GM18909 (cell line): Measurements from ENCODE around the gene FFAR1.

Source experiments
- ATAC-seq: cut with Tn5 transposase; IDR thresholded peaks from one replicate; pipeline ENCODE4 v1.9.1; 2021; ENCODE audit warnings: mild to moderate bottlenecking; ENCODE audit not compliant: unreplicated experiment, poor library complexity

Gene FFAR1

DNA sequence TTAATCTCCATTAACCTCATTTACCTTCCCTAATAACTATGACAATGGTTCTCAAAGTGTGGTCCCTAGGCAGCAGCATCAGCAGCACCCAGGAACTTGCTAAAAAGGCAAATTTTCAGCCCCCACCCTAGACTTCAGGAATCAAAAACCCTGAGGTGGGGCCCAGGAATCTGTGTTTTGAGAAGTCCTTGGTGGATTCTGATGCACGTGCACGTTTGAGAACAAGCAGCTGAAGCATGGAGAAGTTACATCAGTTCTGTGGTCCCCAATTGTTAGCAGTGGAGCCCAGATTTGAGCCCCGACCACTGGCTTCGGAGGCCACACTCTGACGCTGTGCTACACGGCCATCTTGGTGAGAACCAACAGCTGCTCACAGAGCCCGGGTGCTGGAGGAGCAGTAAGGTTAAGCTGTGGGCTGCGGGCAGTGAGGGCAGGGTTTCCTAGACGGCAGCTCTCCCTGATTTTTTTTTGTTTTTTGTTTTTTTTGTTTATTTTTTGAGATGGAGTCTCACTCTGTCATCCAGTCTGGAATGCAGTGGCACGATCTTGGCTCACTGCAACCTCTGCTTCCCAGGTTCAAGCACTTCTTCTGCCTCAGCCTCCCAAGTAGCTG lies 32.7 kb upstream of the FFAR1 start:
- ATAC-seq = no peak

DNA sequence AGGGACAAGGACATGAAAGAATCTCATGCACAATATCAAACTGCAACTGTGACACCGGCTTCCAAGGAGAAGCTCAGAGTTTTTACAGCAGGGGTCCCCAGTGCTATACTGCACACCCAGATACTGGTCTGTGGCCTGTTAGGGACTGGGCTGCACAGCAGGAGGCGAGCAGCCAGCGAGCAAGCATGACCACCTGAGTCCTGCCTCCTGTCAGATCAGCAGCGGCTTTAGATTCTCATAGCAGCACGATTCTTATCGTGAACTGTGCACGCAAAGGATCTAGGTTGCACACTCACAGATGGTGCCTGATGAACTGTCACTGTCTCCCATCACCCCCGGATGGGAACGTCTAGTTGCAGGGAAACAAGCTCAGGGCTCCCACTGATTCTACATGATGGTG lies 31.8 kb upstream of the FFAR1 start:
- no peak for ATAC-seq

DNA sequence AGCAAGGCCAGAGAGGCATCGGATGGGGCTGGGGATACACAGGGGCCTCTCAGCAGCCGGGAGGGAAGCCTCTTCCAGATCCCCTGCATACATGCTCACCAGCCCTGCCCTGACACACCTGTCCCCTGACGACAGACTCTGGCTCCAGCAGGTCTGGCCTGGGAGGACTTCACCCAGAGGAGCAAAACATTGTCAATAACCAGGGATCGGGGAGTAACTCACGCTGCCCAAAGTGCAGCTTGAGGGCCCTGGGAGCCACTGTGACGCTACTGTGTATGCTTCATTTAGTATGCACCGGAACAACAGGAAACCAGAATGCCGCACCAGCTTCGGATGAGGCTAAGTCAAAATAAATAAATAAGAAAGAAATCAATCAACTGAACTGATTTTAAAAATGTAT lies 31.1 kb upstream of the FFAR1 start:
- ATAC-seq = no peak

DNA sequence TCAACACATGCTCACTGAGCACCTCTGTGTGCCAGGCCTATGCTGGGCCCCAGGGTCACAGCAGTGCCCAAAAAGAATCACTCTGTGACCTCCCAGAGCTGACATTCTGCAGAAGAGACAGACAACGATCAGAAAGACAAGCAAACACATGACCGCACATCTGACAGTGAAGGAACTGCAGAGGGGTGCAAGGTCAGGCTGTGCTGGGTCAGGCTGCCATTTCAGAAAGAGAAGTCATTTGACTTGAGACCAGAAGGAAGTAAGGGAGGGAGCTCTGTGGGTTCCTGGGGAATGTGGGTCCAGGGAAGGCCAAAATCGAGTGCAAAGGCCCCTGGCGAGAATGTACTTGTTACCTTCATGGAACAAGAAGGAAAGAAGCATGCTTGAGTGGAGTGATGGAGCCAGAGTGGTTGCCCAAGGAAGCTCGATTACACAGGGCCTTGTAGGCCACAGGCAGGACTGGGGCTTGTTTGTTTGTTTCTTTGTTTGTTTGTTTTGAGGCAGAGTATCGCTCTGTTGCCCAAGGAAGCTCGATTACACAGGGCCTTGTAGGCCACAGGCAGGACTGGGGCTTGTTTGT lies 30.1 kb upstream of the FFAR1 start:
- no peak for ATAC-seq

DNA sequence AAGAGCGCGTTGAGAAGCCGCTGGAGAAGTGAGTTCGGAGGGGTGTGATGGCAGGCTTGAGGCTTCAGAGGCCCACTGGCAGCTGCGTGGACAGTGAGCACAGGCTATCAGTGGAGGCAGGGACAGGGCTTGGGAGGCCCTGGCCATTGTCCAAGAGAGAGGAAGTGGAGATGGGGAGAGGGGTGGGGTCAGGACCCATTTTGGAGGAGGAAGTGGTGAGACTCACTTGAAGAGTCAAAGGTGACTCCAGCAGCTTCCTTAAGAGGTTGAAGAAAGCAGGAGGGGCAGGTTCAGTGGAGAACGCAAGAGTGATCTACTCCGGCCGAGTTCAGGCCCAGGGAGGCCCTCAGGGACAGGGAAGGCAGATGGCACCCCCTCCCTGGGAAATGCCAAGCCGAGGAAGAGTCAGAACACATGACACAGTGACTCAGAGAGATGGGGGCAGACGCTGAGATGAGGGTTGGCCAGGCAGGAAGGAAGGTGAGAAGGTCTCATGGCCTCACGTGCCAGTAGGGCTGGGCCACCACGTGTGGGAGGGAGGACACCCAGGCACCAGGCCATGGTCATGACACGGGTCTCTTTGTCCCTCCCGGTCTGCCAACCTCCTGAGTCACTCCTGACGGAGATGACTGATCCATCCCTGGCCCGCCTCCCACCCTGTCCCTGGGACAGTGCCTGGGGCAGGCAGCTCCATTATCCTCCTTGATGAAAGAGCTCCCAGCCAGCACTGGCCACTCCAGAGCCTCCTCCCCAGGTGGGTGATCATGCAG lies 28.8 kb upstream of the FFAR1 start:
- no peak for ATAC-seq

DNA sequence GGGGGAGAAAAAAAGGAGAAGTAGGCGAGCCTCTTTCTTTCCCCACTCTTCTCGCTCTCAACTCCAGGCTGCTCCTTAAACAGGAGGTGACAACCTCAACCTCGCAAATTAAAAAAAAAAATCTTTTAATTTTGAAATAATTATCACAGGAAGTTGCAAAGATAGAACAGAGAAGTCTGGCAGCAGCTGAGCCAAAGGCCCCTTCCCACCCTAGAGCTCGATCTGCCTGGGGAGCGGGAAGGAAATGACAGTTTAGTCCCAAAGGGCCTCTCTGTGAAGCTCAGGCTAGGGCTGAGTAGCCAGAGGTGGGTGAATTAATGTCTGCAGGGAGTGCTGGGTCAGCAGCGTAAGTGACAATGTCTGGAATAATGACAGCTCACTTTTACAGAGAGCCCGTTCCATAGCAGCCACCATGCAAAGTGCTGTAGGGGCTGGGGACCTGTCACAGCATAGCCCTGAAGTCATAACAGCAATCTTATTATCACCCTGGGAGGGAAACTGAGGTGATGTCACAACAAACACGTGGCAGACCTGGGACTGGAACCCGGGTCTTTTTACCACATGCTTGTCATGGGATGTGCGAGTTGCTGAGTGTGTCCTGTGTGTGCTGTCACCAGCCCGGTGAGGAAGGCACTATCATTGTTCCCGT lies 27.5 kb upstream of the FFAR1 start:
- no peak for ATAC-seq

DNA sequence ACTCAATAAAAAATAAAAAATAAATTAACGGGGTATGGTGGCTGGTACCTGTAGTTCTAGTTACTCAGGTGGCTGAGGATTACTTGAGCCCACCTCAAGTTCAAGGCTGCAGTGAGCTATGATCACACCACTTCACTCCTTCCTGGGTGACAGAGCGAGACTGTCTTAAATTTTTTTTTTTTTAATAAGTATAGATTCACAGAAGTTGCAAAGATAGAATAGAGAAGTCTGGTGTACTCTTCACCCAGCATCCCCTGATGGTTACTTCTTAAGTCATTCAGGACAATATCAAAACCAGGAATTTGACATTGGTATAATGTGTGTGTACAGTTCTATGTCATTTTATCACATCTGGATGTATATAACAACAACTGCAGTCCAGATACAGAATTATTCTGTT lies 26.4 kb upstream of the FFAR1 start:
- ATAC-seq = no peak

DNA sequence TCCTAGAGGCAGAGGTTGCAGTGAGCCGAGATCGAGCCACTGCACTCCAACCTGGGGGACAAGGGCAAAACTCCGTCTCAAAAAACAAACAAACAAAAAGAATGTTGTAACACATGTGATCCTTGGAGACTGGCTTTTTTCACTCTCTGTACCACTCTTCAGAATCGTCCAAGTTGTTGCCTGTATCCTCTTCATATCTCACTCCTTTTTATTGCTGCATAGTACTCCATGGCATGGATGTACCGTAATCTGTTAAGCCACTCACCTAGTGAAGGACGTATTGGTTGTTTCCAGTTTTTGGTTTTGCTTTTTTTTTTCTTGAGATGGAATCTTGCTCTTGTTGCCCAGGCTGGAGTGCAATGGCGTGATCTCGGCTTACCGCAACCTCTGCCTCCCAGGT lies 25.7 kb upstream of the FFAR1 start:
- ATAC-seq = no peak

DNA sequence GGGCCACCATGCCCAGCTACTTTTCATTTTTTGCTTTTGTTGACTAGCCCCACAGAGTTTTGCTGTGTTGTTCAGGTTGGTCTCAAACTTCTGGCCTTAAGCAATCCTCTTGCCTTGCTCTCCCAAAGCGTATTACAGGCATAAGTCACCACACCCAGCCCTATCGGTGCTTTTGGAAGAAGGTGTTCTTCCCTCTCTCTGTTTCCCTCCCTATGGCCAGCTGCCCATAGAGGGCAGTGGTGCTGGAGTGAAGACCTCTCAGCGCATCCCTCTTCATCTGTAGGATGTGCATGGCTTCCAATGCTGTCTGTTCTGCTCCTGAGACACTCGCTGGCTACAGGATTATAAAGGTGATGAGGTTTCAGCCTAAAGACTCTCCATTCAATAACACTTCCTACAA lies 20.1 kb upstream of the FFAR1 start:
- no peak for ATAC-seq

DNA sequence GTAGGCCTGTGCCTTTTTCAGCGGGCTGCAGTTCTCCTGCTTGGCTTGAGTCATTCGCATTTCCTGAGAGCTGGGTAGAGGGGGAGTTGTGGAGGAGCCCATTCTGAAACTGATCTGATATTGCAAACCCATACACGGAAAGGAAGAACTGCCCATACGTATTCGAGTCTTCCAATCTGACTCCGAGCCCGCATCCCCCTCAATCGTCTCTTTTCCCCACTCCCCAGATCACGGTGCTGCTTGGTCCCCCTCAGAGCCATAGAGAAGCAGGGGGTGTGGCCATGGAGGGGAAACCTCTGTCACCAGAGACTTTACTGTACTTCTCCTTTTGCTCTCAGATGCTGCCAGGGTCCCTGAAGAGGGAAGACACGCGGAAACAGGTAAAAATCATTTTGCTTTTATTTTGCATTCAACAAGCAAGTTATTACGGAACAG lies 18.8 kb upstream of the FFAR1 start, which contains the start of gene CD22:
TSS of gene CD22 (plus strand) at position 337 of the 435 bp plus-strand sequence. CDS start 2,854 bp downstream, outside the sequence.
- no peak for ATAC-seq

DNA sequence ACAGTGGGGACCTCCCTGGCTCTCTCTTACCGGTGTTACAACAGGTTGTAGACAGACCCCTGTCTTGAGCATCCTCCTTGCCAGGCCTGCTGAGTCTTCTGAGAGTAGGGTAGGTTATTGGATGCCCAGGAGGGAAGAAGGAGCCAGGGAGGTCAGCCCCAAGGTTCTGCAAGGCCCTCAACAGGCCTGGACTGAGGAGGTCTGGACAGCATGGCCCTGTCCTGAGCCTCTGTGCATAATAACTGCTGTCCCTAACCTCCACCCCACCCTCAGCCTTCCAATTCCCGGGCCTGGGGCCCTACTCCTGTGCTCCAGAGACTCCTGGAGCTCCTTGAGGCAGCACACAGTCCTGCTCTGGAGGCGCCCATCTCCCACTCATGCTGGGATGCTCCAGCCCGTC lies 18.4 kb upstream of the FFAR1 start:
- no peak for ATAC-seq

DNA sequence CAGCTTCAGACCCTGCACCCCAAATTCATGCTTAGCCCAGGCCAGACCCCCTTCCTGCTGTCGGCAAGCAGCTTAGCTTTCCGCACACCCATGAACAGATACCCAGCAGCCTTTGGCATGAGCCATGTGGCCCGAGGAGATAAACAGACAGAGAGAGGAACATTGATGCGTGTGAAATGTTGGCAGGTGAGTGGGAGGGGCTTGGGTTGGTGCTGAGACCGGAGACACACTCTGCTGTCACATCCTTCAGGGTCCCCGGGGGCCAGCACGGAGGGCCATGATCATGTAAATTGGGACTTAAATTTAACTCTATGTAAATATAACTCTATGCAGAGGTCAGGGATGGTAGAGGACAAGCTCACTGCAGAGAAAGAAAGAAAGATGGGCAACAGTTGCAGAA lies 17.2 kb upstream of the FFAR1 start:
- ATAC-seq = peak; percentile 64

DNA sequence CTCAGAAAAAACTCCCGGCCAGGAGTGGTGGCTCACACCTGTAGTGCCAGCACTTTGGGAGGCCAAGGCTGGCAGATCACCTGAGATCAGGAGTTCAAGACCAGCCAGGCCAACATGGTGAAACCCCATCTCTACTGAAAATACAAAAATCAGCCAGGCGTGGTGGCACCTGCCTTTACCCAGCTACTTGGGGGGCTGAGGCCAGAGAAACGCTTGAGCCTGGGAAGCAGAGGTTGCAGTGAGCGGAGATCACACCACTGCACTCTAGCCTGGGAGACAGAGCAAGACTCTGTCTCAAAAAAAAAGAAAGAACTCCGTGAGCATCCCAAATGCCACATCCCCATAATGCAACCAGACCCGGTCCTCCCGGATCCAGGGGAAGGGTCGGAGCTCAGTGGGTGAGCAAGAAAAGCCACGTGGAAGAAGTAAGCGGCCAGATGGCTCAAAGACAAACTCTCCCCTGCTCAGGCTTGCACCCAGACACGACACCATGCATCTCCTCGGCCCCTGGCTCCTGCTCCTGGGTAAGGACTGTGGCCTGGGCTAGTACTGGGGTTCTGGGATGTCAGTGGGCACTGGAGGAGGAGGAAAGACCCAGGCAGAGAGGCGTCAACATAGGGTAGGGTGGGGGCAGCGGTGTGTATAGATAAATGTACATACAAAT lies 16.0 kb upstream of the FFAR1 start:
- no peak for ATAC-seq

DNA sequence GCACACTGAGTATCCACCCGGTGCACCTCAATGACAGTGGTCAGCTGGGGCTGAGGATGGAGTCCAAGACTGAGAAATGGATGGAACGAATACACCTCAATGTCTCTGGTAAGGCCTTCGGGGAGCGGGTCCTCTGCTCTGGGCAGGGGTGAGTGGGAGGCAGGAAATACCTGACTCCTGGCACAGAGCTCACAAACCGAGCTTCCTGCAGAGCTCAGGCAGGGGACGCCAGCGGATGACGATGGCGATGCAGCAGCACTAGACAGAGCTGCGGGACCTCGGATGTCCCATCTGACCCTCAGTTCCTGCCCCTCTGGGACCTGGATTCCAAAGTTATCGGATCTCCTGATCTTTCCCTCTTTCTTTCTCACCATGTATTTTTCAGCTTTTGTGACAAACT lies 14.9 kb upstream of the FFAR1 start:
- ATAC-seq = no peak

DNA sequence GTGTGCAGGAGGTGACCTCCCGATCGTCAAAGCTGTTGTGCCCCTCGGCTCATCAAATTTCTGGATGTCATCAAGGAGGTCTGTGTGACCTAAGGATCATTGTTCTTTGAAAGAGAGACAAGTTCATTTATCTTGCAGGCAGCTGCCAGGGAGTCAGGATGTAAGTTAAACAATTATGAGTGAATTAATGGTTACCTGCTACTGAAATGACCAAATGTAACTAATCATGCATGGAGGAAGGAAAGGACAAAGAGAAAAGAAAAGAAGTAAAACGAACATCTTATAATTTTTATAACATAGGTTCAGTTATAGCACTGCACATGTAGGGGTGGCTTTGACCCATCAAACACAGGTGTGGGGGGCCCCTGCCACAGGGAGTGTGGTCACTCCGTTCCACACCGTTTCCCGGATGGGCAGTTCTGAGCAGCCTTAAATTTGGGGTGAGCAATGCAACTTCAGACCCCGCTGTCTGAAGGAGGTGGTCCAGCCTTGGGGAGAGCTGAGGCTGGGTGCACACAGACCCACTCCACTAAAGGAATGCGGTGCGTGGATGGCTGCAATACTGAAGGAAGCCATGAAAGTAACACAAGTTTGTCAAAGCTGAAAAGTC lies 13.5 kb upstream of the FFAR1 start:
- ATAC-seq = no peak

DNA sequence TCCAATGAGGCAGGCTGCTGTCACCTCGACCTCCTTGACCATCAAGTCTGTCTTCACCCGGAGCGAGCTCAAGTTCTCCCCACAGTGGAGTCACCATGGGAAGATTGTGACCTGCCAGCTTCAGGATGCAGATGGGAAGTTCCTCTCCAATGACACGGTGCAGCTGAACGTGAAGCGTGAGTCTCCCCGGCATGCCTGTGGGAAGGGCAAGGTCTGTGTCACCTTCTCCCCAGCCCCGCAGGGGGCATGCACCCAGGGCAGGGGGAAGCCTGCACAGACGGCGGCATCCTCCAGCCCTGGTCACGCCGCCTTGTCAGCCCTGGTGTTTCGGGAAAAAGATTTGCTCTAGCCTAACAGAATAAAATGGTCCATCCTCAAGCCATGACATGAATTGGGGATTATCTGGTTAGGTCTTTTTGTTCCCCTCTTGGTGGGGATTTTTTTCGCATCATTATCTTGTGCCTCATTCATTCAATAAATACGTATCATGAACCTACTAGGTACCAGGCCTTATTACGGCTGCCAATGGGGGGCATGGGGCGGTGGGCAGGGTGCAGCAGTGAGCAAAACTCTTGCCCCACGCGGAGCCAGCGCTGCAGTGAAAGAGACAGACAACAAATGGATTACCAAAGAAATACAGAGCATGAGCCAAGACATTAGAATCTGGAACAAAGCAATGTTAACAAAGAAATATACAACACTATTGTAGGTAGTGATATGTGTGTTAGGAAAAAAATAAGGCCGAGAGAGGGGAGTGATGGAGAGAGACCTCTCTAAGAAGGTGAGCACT lies 11.3 kb upstream of the FFAR1 start:
- no peak for ATAC-seq

DNA sequence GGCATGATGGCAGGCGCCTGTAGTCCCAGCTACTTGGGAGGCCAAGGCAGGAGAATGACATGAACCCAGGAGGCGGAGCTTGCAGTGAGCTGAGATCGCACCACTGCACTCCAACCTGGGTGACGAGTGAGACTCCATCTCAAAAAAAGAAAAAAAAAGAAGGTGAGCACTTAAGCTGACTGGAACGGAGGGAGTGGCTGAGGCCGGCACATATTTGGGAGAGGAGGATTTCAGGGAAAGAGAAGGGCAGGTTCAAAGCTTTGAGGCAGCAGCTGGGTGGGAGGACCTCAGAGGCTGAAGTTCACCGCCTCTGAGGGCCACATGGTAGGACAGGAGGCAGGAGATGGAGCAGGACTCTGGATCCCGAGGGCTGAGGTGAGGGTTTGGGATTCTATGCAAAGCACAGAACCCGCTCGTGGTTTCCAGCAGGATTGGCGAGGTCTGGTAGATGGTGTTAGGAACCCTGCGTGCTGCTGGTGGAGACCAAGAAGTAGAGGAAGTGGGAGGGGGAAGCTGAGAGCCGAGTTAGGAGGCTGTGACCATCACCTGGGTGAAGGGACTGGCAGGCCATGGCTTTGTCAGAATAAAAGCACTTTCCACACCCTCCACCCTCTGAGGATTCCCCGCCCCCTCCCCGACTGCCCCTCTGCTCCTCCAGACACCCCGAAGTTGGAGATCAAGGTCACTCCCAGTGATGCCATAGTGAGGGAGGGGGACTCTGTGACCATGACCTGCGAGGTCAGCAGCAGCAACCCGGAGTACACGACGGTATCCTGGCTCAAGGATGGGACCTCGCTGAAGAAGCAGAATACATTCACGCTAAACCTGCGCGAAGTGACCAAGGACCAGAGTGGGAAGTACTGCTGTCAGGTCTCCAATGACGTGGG lies 10.4 kb upstream of the FFAR1 start:
- no peak for ATAC-seq

DNA sequence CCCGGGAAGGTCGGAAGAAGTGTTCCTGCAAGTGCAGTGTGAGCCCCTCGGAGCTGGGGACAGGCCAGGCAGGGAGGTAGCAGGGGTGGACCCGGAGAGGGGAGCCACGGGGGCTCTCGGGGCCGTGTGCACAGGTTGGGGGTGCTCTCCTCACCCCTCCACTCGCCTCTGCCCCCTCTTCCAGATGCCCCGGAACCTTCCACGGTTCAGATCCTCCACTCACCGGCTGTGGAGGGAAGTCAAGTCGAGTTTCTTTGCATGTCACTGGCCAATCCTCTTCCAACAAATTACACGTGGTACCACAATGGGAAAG lies 9.8 kb upstream of the FFAR1 start:
- ATAC-seq = no peak

DNA sequence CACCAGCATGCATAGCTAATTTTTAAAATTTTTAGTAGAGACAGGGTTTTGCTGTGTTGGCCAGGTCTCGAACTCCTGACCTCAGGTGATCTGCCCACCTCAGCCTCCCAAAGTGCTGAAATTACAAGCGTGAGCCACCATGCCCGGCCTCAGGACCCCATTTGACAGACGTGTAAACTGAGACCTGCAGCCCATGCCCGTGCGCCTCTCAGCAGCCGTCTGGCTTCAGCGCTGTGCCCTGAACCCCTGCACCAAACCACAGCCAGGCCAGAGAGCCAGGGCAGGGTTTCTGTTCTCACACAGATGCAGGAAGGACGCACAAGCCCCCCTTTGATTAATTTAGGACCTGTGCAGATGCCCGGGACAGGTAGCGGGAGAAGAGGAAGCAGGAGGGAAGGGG lies 7.3 kb upstream of the FFAR1 start:
- no peak for ATAC-seq
